ENCODE results near the gene MMP7.

Gene MMP7, protein sequence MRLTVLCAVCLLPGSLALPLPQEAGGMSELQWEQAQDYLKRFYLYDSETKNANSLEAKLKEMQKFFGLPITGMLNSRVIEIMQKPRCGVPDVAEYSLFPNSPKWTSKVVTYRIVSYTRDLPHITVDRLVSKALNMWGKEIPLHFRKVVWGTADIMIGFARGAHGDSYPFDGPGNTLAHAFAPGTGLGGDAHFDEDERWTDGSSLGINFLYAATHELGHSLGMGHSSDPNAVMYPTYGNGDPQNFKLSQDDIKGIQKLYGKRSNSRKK

DNA sequence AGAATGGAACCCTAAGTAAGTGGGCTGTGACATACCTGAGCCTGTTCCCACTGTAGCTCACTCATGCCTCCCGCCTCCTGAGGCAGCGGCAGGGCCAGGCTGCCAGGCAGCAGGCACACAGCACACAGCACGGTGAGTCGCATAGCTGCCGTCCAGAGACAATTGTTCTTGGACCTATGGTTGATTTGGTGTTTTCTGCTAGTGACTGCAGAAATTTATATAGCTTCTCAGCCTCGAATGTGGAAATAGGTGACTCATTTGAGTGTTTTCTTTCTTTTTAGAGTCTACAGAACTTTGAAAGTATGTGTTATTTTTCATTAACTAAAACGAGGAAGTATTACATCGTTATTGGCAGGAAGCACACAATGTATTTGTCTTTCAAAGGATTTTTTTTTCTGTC, at the start of gene MMP7:
TSS of gene MMP7 (minus strand) at position 190 of the 400 bp plus-strand sequence. CDS start at position 143, 47 bp downstream.
- FAIRE-seq: no peak

DNA sequence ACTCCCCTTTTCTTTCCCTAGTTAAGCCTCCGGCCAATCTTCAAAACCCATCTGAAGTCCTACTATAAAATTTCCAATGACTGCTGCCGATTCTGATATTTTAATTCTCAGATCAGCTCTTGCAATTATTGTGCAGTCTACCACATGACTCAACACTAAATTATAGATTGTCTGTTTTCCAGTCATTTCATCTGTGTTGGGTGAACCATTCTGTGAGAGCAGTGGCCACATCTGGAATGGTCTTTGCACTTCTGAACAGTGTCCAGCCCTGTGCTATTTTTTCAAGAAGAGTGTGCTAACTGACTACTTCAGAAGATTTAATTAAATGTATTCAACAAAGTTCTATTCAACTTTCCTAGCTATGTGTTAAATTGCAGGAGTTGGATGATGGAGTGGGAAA, 47.2 kb upstream of the MMP7 start:
- FAIRE-seq: no peak

DNA sequence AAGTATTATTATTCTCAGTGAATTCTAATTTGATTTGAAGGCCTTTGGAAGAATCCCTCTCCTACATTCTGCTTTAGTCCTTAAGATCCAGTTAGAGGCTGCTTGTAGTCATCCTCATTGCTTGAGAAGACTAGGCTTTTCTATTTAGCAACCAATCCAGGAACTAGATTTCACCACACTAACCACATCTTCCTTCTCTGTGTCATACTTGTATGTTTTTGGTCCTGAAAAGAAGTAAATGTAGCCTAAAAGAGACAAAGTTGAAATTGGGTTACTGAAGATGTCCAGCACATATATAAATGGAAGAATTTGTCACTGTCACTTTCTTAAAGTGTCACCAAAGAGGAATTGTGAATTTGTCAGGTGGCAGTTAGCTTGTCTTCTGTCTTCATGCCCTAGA, 46.6 kb upstream of the MMP7 start:
- FAIRE-seq: no peak

DNA sequence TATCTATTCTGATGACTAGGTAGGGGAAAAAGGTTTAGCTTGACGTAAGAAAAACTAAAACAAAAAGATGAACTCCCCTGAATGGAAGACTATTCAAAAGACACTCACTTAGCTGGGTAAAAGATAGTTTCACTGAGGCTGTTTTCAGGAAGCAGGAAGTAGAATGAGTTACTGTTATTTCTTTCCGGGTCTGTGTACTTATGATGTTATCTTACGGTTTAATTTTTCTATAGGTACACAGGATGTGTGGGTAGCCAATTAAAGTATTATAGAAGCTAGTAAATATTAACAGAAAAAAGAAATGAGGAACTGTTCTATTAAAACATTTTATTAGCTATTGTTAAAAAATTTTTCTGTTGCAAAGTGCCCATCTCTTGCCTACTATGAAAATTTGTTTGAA, 45.8 kb upstream of the MMP7 start:
- no peak for FAIRE-seq

DNA sequence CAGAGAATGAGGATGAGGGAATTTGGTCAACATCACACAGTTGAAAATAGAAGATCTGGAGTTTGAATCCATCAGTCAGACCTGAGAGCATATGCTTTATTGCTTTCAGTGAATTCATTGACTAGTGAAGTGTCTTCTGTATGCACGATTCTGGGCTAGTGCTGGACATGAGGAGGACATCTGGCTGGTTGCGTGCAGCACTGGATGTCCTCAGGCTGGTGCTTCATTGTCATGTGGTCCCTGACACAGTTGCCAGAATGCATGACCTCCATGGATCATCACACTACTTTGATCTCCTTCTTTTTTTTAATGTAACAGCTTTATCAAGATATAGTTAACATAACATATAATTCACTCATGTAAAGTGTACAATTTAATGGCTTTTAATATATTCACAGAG, 44.5 kb upstream of the MMP7 start:
- FAIRE-seq: no peak

DNA sequence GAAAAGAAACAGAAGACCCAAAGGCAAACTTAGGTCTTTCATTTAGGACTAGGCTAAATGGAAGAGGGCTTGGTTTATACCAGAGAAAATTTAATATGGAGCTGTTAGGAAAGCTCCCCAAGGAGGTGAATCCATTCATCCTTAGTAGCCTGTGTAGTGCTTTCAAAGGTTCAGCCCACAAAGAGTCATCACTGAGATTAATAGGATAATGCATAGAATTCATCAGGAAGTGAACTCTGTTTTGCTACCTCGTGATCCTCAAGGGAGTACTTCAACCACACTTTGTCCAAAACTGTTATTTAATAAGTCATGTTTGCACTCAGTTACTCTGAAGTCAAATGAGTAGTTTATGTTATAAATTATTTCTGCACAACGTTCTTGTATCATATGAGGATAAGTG, 43.3 kb upstream of the MMP7 start:
- no peak for FAIRE-seq

- FAIRE-seq: no peak
Observed at GRCh38 chr11:102572554-102573220, 42.1 kb upstream of the MMP7 start.

GRCh38 chr11:102568851-102569250, 38.3 kb upstream of the MMP7 start:
- no peak for FAIRE-seq

- no peak for FAIRE-seq
Observed at GRCh38 chr11:102566112-102566511, 35.6 kb upstream of the MMP7 start.

- FAIRE-seq: no peak
Observed at GRCh38 chr11:102564110-102564509, 33.6 kb upstream of the MMP7 start.

GRCh38 chr11:102561636-102562035, 31.1 kb upstream of the MMP7 start:
- no peak for FAIRE-seq

DNA sequence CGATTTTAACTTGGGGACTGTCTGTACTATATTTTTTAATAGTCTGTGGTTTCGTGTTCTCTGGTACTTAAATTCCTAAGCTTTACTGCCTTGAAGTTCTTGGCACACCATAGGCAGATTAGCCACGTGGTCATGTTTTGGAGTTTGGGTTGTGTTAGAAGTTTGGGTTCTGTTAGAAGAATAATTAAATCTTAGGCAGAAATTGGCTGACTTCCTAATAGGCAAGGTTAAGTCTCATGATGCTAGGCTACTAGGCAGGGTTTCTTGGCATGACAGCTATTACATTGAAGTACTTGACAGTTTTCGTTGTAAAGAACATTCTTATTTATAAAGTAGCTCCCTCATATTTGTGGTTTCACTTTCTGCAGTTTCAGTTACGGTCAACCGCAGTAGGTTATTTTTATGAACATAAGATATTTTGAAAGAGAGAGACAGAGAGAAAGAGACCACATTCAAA, 30.0 kb upstream of the MMP7 start:
- no peak for FAIRE-seq

DNA sequence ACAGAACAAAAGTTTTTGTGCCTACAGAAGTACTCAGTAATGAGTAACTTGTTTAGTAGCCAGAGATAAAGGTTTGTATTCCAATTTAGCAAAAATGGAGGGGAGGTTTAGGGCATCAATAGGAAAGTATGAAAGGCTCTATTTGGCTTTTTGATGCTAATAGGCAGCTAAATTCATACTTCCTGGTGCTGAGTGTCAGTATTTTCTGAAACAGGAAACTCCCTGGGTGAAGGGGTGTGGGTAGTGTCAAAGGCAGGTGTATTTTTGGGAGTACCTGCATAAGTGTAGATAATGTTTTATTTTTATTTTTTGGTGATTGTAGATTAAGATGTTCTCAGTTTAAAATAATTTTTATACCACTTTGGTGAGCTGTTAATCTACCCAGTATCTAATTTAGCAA, 29.3 kb upstream of the MMP7 start:
- no peak for FAIRE-seq

GRCh38 chr11:102555091-102555490, 24.5 kb upstream of the MMP7 start:
- FAIRE-seq: no peak

DNA sequence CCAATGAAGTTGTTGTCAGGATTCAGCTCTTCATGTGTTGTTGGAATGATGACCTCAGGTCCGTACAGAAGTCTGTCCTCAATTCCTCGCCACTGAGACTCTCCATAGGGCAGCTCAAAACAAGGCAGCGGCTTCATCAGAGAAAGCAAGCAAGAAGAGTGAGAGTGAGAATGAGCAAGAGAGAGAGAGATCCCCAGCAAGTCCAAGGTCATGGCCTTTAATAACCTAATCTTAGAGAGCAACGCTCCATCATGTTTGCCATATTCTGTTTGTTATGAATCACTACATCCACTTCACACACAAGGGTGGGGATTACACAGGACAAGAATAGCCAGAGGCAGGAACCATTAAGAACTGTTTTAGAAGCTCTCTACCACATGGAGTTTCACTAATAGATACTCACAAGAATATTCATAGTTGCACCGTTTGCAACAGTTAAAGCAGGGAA, 23.3 kb upstream of the MMP7 start:
- no peak for FAIRE-seq

- no peak for FAIRE-seq
Observed at GRCh38 chr11:102552447-102553194, 22.1 kb upstream of the MMP7 start.

DNA sequence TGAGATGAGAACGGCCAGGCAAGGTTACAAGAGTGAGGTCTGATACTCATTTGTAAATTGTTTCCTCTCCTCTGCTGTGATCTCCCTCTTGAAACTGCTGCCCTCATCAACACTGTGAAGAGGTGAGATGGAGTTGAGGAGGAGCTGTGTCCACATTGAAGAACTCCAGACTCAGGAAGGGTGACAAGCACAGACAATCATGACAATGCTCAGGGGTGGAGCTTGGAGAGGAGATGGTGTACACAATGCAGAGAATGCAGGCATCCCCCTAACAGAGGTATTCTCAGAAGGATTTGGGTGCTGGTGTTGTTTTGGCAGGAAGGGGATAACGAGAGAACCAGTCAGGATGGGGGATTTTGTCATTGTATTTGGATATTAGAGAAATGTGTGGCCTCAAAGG, 21.5 kb upstream of the MMP7 start:
- FAIRE-seq: no peak

- FAIRE-seq: no peak
Observed at GRCh38 chr11:102551169-102551781, 20.7 kb upstream of the MMP7 start.

- no peak for FAIRE-seq
Observed at GRCh38 chr11:102546923-102547471, 16.4 kb upstream of the MMP7 start.

DNA sequence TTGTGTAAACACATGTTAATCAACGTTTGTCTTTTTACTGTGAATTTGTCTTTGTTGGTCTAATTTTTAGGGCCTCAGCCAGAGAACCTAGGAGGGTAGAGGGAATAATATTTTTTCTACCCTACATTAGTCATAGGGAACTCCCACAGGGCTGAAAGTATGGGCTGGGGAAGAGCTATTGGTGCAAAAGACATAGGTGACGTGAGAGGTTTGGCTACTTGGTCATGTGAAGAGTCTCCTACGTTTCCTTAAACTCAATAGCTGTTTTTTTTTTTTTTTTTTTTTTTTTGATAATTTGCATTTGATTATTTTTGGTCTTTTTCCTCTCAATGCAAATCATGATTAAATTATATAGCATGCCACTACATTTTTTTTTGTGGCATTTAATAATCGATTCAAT, 15.9 kb upstream of the MMP7 start:
- no peak for FAIRE-seq

GRCh38 chr11:102545701-102546100, 15.2 kb upstream of the MMP7 start:
- FAIRE-seq: no peak

GRCh38 chr11:102544594-102544993, 14.0 kb upstream of the MMP7 start:
- no peak for FAIRE-seq

GRCh38 chr11:102539567-102539966, 9.0 kb upstream of the MMP7 start:
- FAIRE-seq: no peak

Data from A204.1 (cell line).